Measurements from ENCODE around the gene FASN. TPM values are rescaled to one million over a fixed set of nuclear protein-coding genes. Genes with fewer than 3 reads are reported as not detected.

The FASN gene
- total and polyA plus RNA-seq, 5 experiments from 2014 or later, result 0.33 to 32.3 (median 2.4) TPM

GRCh38 chr17:82116246-82116645 is 18.2 kb upstream of the FASN start:
- peaks cover 0 to 16% (median 12%) of the 10 kb centered on the region in 3 donors for H3K36me3 Mint-ChIP-seq
- no peaks in the 10 kb centered on the region for H3K27me3 Mint-ChIP-seq
- peaks cover 9 to 44% (median 26%) of the 10 kb centered on the region in 4 donors for H3K4me1 Mint-ChIP-seq
- ATAC-seq (no peak), DNase-seq (no peak)
- POLR2A ChIA-PET, result interaction anchor here (1.6 to 2.0 kb wide), 2 partner anchors 10 to 11 kb away, joined by 9 to 12 read pairs; no protein-coding TSS in a partner anchor
- peak overlapping the region in 1 of 10 donors; percentile 71 for H3K4me3 Mint-ChIP-seq
- peak overlapping the region in 3 of 10 donors; percentile 14 to 25 (median 24) for H3K27ac Mint-ChIP-seq
- H3K9me3 Mint-ChIP-seq, result no peaks in the 10 kb centered on the region

DNA sequence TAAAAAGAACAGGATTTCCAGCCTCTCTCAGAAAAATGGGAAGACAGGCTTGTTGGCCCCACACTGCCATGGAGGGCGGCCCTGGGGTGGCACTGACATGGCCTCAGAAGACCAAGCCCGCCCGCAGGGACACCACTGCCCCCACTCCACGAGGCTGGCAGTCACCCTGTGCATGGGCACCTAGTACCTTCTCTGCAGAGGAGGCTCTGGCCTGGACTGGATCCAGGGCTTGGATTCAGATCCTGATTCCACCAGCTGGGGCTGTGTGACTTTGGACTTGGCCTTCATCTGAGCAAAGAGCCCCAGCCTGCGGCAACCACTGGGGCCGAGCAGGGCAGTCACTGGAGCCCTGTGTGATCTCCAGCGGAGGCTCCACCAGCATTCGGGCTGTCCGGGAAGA is 16.8 kb upstream of the FASN start:
- H3K4me1 Mint-ChIP-seq, result peaks cover 9 to 41% (median 17%) of the 10 kb centered on the region in 4 donors
- DNase-seq (no peak), ATAC-seq (no peak)
- no peaks in the 10 kb centered on the region for H3K9me3 Mint-ChIP-seq
- no peaks in the 10 kb centered on the region for H3K27me3 Mint-ChIP-seq
- POLR2A ChIA-PET, result interaction anchor here (0.9 to 2.0 kb wide), 3 partner anchors 9 to 16 kb away, joined by 4 to 12 read pairs (median 4); no protein-coding TSS in a partner anchor
- peaks cover 0 to 17% (median 16%) of the 10 kb centered on the region in 3 donors for H3K36me3 Mint-ChIP-seq
- no peak overlapping the region for H3K4me3 Mint-ChIP-seq
- H3K27ac Mint-ChIP-seq, result no peak overlapping the region

DNA sequence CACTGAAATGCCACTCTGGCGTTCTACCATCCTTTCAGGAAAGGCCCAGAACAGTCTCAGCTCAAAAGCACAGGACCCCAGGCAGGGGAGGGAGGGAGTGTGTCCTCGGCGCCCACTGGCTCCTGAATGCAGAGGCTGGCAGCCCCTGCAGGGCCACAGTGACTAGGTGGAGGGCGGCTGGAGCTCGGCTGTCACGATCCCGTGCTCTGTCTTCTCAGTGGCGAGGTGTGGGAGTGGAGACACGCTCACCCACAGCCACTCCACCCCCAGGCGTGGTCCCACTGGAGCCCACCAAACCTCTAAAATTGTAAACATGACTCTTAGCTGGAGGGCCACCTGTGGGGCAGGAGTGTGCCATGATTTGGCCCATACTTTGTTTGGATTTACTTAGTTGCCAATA is 16.4 kb upstream of the FASN start:
- POLR2A ChIA-PET, result interaction anchor here (0.8 to 1.1 kb wide), 3 partner anchors 8 to 57 kb away, joined by 3 to 4 read pairs (median 4); no protein-coding TSS in a partner anchor
- peaks cover 6 to 37% (median 13%) of the 10 kb centered on the region in 4 donors for H3K4me1 Mint-ChIP-seq
- no peaks in the 10 kb centered on the region for H3K9me3 Mint-ChIP-seq
- no peaks in the 10 kb centered on the region for H3K27me3 Mint-ChIP-seq
- DNase-seq (no peak), ATAC-seq (no peak)
- no peak overlapping the region for H3K4me3 Mint-ChIP-seq
- H3K36me3 Mint-ChIP-seq, result peaks cover 0 to 17% (median 16%) of the 10 kb centered on the region in 3 donors
- peak overlapping the region in 2 of 10 donors; percentile 31 to 70 for H3K27ac Mint-ChIP-seq

DNA sequence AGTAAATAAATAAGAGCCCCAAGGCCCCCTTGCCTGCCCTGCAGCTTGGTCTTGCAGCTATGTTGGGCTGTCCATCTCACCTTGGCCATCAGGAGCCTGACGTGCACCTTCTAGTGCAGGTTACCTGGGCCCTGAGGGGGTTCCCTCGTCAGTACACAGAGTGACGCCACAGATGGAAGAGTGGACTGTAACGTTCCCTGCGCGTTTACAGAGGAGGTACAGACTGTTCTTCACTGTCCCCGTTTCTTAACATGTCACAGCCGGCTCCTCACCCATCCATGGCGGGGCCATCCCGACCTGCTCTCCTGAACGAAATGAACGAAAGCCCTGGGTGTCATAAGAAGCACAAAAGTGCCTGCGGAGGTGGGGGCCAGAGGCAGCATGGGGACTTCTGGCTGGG is 15.9 kb upstream of the FASN start:
- H3K4me1 Mint-ChIP-seq, result peaks cover 3 to 33% (median 11%) of the 10 kb centered on the region in 4 donors
- ATAC-seq (no peak), DNase-seq (no peak)
- no peaks in the 10 kb centered on the region for H3K27me3 Mint-ChIP-seq
- H3K36me3 Mint-ChIP-seq, result peaks cover 0 to 17% (median 16%) of the 10 kb centered on the region in 3 donors
- H3K9me3 Mint-ChIP-seq, result no peaks in the 10 kb centered on the region
- POLR2A ChIA-PET, result interaction anchor here (0.8 to 1.1 kb wide), 3 partner anchors 8 to 57 kb away, joined by 3 to 4 read pairs (median 4); no protein-coding TSS in a partner anchor
- H3K4me3 Mint-ChIP-seq, result no peak overlapping the region
- H3K27ac Mint-ChIP-seq, result peak overlapping the region in 2 of 10 donors; percentile 70 to 76

DNA sequence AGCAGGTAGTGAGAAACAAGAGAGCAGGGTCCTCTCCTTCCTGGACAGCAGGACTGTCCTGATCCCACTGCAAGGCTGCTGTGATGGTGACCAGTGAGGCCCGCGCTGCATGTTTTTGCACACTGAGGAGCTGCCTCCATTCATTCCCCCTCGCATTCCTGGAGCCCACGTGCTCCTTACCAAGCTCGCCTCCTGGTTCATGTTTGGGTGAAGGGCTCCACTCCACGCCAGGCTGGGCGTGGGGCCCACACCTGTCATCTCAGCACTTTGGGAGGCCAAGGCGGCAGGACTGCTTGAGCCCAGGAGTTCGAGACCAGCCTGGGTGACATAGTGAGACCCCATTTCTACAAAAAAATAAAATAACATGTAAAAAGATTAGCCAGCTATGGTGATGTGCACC is 15.4 kb upstream of the FASN start:
- Mint-ChIP-seq H3K4me3 (peak overlapping the region in 1 of 10 donors; percentile 45), H3K4me1 (peaks cover 3 to 34% (median 14%) of the 10 kb centered on the region in 4 donors), H3K9me3 (no peaks in the 10 kb centered on the region), H3K27ac (peak overlapping the region in 1 of 10 donors; percentile 76), H3K27me3 (no peaks in the 10 kb centered on the region), H3K36me3 (peaks cover 0 to 19% (median 17%) of the 10 kb centered on the region in 3 donors)
- DNase-seq, result no peak
- ATAC-seq, result no peak
- POLR2A ChIA-PET, result no interaction called here

GRCh38 chr17:82112914-82113311 is 14.9 kb upstream of the FASN start:
- POLR2A ChIA-PET, result no interaction called here
- Mint-ChIP-seq H3K27me3 (no peaks in the 10 kb centered on the region), H3K4me3 (no peak overlapping the region), H3K36me3 (peaks cover 0 to 16% (median 15%) of the 10 kb centered on the region in 3 donors), H3K9me3 (no peaks in the 10 kb centered on the region), H3K27ac (no peak overlapping the region), H3K4me1 (peaks cover 3 to 34% (median 17%) of the 10 kb centered on the region in 4 donors)
- DNase-seq (no peak), ATAC-seq (no peak)

DNA sequence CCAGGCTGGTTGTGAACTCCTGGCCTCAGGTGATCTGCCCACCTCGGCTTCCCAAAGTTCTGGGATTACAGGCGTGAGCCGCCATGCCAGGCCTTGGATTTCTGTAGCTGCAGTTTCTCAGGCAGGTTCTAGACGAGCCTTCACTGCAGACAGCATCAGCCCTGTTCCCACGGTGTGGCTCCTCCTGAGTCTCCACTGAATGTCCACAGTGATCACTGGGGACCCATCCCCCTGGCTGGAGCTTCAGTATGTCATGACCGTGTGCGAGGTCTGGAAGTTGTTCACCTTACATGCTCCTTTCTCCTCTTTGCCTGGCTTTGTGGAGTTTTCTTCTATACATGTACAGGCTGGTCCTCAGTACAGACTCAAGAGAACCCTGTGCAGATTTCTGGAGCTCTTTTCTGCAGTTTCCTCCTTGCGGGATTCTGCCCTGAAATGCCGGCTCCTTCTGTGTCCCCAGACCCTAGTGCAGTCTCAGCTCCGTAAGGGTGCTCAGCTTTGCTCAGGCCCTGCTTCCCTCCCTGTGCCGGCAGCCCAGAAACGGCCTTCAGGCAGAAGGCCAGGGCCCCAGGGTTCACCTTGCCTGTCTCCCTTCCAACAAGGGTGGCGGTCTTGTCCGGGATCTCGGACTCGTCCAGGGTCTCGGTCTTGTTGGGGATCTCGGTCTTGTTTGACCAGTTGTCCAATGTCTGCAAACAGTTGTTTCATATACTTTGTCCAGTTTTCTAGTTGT is 14.3 kb upstream of the FASN start:
- ATAC-seq, result no peak
- H3K36me3 Mint-ChIP-seq, result peaks cover 0 to 15% (median 13%) of the 10 kb centered on the region in 3 donors
- POLR2A ChIA-PET, result interaction anchor here (0.9 kb wide), 1 partner anchor 9 kb away, joined by 3 read pairs; no protein-coding TSS in a partner anchor

GRCh38 chr17:82110298-82110697 is 12.3 kb upstream of the FASN start:
- Mint-ChIP-seq H3K27me3 (no peaks in the 10 kb centered on the region), H3K4me3 (peak overlapping the region in 2 of 10 donors; percentile 12 to 60), H3K36me3 (peaks cover 0 to 13% (median 10%) of the 10 kb centered on the region in 3 donors), H3K9me3 (no peaks in the 10 kb centered on the region), H3K4me1 (peaks cover 7 to 46% (median 28%) of the 10 kb centered on the region in 4 donors), H3K27ac (peak overlapping the region in 9 of 10 donors; percentile 13 to 83 (median 72))
- ATAC-seq, result peak in 1 of 2 donors; percentile 25
- POLR2A ChIA-PET, result interaction anchor here (1.6 kb wide), 2 partner anchors 9 to 13 kb away, joined by 4 read pairs; no protein-coding TSS in a partner anchor
- DNase-seq, result peak in 1 of 10 donors; percentile 32

More for the DNA sequence above, 14.3 kb upstream of the FASN start:
- Mint-ChIP-seq H3K4me3 (no peak overlapping the region), H3K27ac (peak overlapping the region in 1 of 10 donors; percentile 59), H3K4me1 (peaks cover 3 to 39% (median 18%) of the 10 kb centered on the region in 4 donors), H3K9me3 (no peaks in the 10 kb centered on the region), H3K27me3 (no peaks in the 10 kb centered on the region)
- no peak for DNase-seq

DNA sequence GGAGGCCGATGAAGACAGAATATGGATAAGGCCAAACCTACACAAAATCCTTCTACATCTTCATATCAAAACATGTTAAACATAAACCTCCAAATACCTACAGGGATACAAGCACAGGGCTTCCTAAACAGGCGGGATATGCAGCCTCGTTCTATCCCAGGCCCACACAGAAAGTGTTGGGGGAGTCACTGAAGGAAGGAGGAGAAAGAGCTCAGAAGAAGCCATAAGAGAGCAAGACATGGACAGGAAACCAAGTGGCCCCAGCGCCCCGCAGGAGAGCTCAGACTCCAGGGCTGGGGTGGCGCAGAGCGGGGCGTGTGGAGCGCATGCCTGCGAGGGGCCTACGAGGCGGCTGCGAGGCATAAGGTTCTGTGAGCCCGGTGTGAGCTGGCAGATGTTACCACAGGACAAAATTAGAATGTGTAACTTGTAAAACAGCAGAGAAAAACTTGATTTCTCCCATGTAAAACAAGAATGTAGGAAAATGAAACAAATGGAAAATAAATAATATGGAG is 11.0 kb upstream of the FASN start:
- H3K36me3 Mint-ChIP-seq, result peaks cover 0 to 13% (median 10%) of the 10 kb centered on the region in 3 donors
- peaks cover 10 to 53% (median 33%) of the 10 kb centered on the region in 4 donors for H3K4me1 Mint-ChIP-seq
- no peaks in the 10 kb centered on the region for H3K9me3 Mint-ChIP-seq
- peak overlapping the region in 4 of 10 donors; percentile 13 to 48 (median 20) for H3K4me3 Mint-ChIP-seq
- no peaks in the 10 kb centered on the region for H3K27me3 Mint-ChIP-seq
- ATAC-seq (no peak), DNase-seq (no peak)
- peak overlapping the region in 8 of 10 donors; percentile 27 to 88 (median 79) for H3K27ac Mint-ChIP-seq
- POLR2A ChIA-PET, result interaction anchor here (0.7 to 4.6 kb wide), 5 partner anchors 11 to 240 kb away, joined by 3 to 33 read pairs (median 4); partner anchors contain the start of gene FASN

- Mint-ChIP-seq H3K36me3 (peaks cover 0 to 10% (median 10%) of the 10 kb centered on the region in 3 donors), H3K9me3 (no peaks in the 10 kb centered on the region), H3K27me3 (no peaks in the 10 kb centered on the region), H3K27ac (peak overlapping the region in 9 of 10 donors; percentile 27 to 97 (median 79)), H3K4me1 (peaks cover 10 to 52% (median 33%) of the 10 kb centered on the region in 4 donors), H3K4me3 (peak overlapping the region in 4 of 10 donors; percentile 19 to 92 (median 40))
- DNase-seq (no peak), ATAC-seq (no peak)
- POLR2A ChIA-PET, result interaction anchor here (0.8 to 4.6 kb wide), 5 partner anchors 11 to 239 kb away, joined by 3 to 33 read pairs (median 5); partner anchors contain the start of gene FASN
Observed at GRCh38 chr17:82108496-82108945, 10.5 kb upstream of the FASN start.

- H3K27ac Mint-ChIP-seq, result peak overlapping the region; percentile 27 to 98 (median 73)
- POLR2A ChIA-PET, result interaction anchor here (0.6 to 4.6 kb wide), 5 partner anchors 11 to 42 kb away, joined by 3 to 64 read pairs (median 7); partner anchors contain the start of gene FASN
- DNase-seq (no peak), ATAC-seq (no peak)
- H3K4me1 Mint-ChIP-seq, result peaks cover 10 to 53% (median 33%) of the 10 kb centered on the region in 4 donors
- H3K9me3 Mint-ChIP-seq, result no peaks in the 10 kb centered on the region
- no peaks in the 10 kb centered on the region for H3K27me3 Mint-ChIP-seq
- peaks cover 0 to 10% (median 8%) of the 10 kb centered on the region in 3 donors for H3K36me3 Mint-ChIP-seq
- peak overlapping the region in 2 of 10 donors; percentile 19 to 92 for H3K4me3 Mint-ChIP-seq
Observed at GRCh38 chr17:82108038-82108437, 10.0 kb upstream of the FASN start.

DNA sequence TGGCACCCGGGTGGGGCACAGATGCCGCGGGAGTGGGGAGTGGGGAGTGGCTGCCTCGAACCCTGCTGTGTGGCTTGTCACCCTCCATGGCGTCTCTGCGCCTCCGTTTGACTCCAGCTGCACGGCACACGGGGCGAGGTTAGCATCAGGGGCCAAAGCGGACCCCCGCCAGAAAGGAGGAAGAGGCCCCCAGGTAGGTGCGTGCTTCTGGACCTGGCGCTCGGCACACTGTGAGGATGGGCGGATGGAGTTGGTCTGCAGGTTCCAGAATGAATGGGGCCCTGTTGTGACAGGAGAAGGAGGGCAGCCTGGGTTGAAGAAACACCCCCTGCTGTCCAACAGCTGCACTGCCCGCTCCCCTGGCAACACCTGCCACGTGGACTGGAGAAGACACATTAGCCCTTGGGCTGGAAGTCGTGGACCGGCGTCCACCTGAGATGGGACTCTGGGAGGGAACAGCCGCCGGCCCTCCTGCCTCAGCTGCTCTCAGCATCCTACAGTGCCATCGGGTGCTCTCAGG is 9.4 kb upstream of the FASN start:
- Mint-ChIP-seq H3K4me3 (peak overlapping the region in 8 of 10 donors; percentile 3 to 92 (median 36)), H3K9me3 (no peaks in the 10 kb centered on the region), H3K27ac (peak overlapping the region in 9 of 10 donors; percentile 52 to 98 (median 78)), H3K27me3 (no peaks in the 10 kb centered on the region), H3K36me3 (peaks cover 0 to 9% (median 6%) of the 10 kb centered on the region in 3 donors), H3K4me1 (peaks cover 10 to 56% (median 33%) of the 10 kb centered on the region in 4 donors)
- POLR2A ChIA-PET, result interaction anchor here (0.6 to 4.6 kb wide), 10 partner anchors 9 to 237 kb away, joined by 3 to 64 read pairs (median 7); partner anchors contain the start of genes DCXR, DUS1L and FASN
- no peak for DNase-seq
- no peak for ATAC-seq
